Hepatic stellate cell (primary cell): ENCODE measurements around the gene AVPI1.
A peak's percentile ranks its signal among the peaks of the same experiment; 100 is the strongest.
"Not testable (repeated sequence)": the region's sequence is repeated elsewhere in the genome, so short reads cannot be mapped to it uniquely, and the experiment has no call there.

Experiments
- DNase-seq: peaks from one replicate; pipeline ENCODE4 v3.0.0; 2011; ENCODE audit warnings: low spot score

The AVPI1 gene

GRCh38 chr10:97640174-97640867 is 46.7 kb downstream of the AVPI1 start, which contains the start of gene PI4K2A:
PI4K2A (plus strand) TSS chr10:97640671; CDS start chr10:97640743, 72 bp downstream.
- DNase-seq = peak; percentile 98

- not testable (repeated sequence) for DNase-seq
Measured at GRCh38 chr10:97639090-97639489, 48.0 kb downstream of the AVPI1 start.

DNA sequence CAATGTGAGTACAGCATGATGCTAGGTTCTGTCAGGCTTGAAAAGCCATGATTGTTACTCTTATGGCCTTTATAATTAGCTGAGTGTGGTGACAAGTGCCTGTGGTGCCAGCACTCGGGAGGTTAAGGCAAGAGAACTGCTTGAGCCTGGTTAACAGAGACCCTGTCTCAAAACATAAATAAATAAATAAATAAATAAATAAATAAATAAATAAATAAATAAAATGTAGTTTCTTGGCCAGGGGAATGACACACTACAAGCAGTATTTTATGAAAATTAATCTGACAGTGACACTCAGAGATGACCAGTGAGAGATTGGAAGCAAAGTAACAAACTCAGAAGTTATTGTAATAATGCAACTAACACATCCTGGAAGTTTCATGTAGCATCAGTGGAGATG is 51.5 kb downstream of the AVPI1 start:
- no peak for DNase-seq

DNA sequence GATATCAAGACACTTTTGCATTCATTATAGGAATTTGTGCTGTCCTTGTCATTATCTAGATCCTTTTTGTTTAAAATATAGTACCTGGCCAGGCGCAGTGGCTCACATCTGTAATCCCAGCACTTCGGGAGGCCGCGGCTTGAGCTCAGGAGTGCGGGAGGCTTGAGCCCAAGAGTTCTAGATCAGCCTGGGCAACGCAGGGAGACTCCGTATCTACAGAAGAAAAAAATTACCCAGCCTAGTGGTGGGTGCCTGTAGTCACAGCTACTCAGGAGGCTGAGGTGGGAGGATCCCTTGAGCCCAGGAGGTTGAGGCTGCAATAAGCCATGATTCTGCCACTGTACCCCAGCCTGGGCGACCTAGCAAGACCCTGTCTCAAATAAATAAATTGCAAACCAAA is 53.1 kb downstream of the AVPI1 start:
- DNase-seq = no peak

- DNase-seq = peak; percentile 96
Measured at GRCh38 chr10:97632949-97633884, 53.8 kb downstream of the AVPI1 start, which contains the start of gene MORN4. MORN4 (minus strand) TSS chr10:97633500; CDS start chr10:97619653, 13,847 bp downstream.

DNA sequence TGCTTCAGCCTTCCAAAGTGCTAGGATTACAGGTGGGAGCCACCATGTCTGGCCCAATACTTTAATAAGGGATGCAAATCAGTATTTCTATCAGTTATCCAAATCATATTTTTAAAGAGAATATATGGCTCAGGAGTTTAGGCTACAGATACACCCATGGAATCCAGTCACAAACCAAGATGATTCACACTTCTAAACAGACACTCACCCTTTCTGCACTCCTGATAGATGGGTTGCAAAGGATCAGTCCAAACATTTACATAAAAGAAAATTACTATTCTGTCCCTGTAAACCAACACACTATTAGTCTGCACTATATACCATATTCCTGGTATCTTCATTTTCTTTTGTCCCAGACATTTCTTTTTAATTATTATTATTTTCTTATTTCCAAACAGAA is 55.9 kb downstream of the AVPI1 start:
- DNase-seq = no peak

DNA sequence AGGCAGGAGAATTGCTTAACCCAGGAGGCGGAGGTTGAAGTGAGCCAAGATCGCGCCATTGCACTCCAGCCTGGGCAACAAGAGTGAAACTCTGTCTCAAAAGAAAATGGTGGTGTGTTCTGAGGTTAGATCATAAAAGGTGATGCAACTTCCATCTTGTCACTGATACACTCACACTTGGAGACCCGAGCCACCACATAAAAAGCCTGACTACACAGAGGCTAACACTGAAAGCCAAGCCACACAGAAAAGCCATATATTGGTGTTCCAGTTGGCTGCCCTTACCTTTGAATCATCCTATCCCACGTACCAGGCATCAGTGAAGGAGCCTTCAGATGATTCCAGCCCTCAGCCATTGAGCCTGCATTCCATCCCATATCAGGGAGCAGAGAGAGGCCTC is 57.8 kb downstream of the AVPI1 start:
- DNase-seq = no peak

DNA sequence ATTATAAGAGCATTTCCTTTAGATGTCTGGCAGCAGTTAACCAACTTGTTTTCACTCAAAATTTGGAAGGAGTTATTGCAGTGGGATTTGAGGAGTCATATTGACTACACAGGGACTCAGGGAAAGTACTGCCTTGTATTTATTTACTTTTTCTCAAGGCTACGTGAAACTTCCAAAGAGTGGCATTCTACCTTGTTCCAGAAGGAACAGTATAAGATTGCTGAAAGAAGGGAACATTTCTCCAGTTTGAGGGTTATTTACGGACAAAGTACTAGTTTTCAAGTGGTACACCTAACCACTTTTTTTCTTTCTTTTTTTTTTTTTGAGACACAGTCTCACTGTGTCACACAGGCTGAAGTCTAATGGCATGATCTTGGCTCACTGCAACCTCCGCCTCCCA is 58.8 kb downstream of the AVPI1 start:
- DNase-seq = no peak

- no peak for DNase-seq
Measured at GRCh38 chr10:97627731-97628130, 59.3 kb downstream of the AVPI1 start.
